HUES6 (cell line): Measurements from ENCODE around the gene NPY4R.
"Not testable (repeated sequence)": the region's sequence is repeated elsewhere in the genome, so short reads cannot be mapped to it uniquely, and the experiment has no call there.

Experiments used
- H3K27ac ChIP-seq: 2 replicates; pipeline ENCODE4 v1.7.0; 2013; ENCODE audit warnings: low read depth, mild to moderate bottlenecking, low read length, inconsistent platforms
- H3K27me3 ChIP-seq: 2 replicates; pipeline ENCODE4 v1.6.1; 2013; ENCODE audit warnings: low read length; ENCODE audit not compliant: control insufficient read depth, insufficient read depth
- H3K36me3 ChIP-seq: 2 replicates; pipeline ENCODE4 v1.6.1; 2013; ENCODE audit warnings: low read length; ENCODE audit not compliant: control insufficient read depth, insufficient read depth
- H3K4me1 ChIP-seq: 2 replicates; pipeline ENCODE4 v1.6.1; 2013; ENCODE audit warnings: low read length; ENCODE audit not compliant: control insufficient read depth, insufficient read depth
- H3K4me3 ChIP-seq: 2 replicates; pipeline ENCODE4 v1.5.1; 2013; ENCODE audit warnings: low read depth, low read length
- H3K9ac ChIP-seq: one replicate; pipeline ENCODE4 v1.6.1; 2013; ENCODE audit warnings: mild to moderate bottlenecking, low read length
- H3K9me3 ChIP-seq: 2 replicates; pipeline ENCODE4 v1.6.1; 2013; ENCODE audit warnings: low read depth, low read length; ENCODE audit not compliant: control insufficient read depth, insufficient read depth

NPY4R gene

DNA sequence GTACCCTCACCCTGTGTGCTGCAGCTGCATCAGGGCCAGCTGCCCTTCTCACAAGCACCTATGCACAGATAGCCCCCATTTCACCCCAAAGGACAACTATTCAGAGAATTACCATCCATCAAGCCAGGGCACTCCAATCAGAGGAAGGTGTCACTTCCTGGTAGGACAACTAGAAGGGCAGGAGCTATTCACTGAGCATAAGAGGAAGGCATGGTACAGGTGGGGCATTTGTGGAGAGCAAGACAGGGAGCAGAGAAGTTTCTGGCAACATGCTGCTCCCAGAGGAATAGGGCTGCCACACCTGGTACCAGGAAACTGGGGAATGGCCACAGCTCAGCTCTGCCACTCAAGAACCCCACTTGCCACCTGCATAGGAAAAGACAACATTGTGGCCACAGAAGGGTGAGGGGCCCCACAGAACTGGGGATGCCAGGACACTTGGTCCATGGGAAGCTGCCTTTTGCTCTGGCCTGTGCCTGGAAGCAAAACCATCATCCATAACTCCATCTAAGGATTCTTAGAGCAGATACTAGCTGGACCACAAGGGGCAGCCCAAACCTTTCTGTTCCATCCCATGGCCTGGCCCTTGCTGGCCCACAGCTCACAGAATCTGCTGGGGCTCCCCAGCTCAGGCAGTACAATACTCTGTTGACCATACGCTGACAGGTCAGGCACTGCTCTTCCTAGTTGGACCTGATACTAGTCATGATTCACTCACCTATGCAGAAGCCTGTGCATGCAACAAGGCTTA is 25.8 kb upstream of the NPY4R start:
- not testable (repeated sequence) for H3K9ac ChIP-seq, H3K9me3 ChIP-seq, H3K27me3 ChIP-seq, H3K4me3 ChIP-seq, H3K4me1 ChIP-seq, H3K27ac ChIP-seq, H3K36me3 ChIP-seq

- H3K27me3 ChIP-seq, H3K4me3 ChIP-seq, H3K9ac ChIP-seq, H3K9me3 ChIP-seq, H3K4me1 ChIP-seq, H3K36me3 ChIP-seq, H3K27ac ChIP-seq: not testable (repeated sequence)
Measured at GRCh38 chr10:46490285-46490684, 24.5 kb upstream of the NPY4R start.

GRCh38 chr10:46486459-46486858 is 20.7 kb upstream of the NPY4R start:
- not testable (repeated sequence) for H3K9me3 ChIP-seq, H3K4me3 ChIP-seq, H3K4me1 ChIP-seq, H3K9ac ChIP-seq, H3K27ac ChIP-seq, H3K27me3 ChIP-seq, H3K36me3 ChIP-seq

GRCh38 chr10:46474746-46475320 is 9.1 kb upstream of the NPY4R start:
- H3K27ac ChIP-seq, H3K9me3 ChIP-seq, H3K9ac ChIP-seq, H3K36me3 ChIP-seq, H3K27me3 ChIP-seq, H3K4me1 ChIP-seq, H3K4me3 ChIP-seq: not testable (repeated sequence)

DNA sequence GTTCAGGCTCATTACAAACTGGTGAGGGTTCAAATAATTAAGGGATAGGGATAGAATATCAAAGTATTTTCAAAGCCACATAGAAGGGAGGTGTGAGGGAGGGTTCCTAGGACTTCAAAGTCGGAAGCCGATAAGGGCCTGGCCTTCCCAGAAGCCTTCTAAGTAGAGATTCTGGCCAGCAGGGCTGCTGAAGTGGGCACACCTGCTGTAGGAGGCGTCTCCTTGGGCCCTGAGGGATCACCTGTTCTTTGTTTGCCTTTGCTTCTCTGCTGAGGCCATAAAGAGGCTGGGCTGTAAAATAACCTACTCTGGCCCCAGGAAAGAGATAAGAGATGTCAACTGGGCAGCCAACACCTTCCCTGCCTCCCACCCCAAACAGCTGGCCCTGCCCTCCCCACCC is 8.0 kb upstream of the NPY4R start:
- H3K9me3 ChIP-seq, H3K27me3 ChIP-seq, H3K4me3 ChIP-seq, H3K36me3 ChIP-seq, H3K9ac ChIP-seq, H3K4me1 ChIP-seq, H3K27ac ChIP-seq: not testable (repeated sequence)

- H3K4me1 ChIP-seq, H3K36me3 ChIP-seq, H3K9me3 ChIP-seq, H3K27ac ChIP-seq, H3K9ac ChIP-seq, H3K4me3 ChIP-seq, H3K27me3 ChIP-seq: not testable (repeated sequence)
Measured at GRCh38 chr10:46470134-46470533, 4.4 kb upstream of the NPY4R start.

DNA sequence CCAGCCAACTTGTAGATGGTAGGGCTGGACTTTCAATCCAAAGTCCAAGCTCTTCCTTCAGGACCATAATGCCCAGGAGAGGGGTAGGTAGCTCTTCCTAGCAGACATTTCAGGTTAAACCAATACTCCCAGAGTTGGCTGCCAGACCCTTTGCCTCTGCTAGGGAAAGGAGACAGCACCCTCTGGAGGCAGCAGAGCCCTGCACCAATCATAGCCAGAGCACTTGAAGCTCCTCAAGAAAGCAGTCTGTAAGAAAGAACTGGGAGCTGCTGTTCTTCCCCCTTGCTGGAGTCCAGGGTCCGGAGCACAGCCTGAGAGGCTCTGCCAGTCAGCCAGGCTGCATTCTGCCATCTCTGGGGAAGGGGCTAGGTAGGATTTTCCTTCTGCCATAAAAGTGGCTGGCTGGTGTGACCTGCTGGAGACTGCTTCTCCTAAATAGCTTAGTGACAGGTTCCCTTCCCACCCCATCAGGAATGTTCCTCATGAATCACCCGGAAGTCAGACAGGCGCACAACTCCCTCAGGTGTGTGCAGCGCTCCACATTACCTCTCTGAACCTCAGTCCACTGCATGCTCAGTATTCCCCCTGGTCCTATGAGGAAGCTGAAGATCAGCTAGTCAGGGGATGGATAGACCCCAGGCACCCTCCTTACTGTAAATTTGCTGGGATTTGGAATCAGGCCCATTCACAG is 2.5 kb upstream of the NPY4R start:
- H3K9ac ChIP-seq, H3K9me3 ChIP-seq, H3K36me3 ChIP-seq, H3K4me3 ChIP-seq, H3K4me1 ChIP-seq, H3K27me3 ChIP-seq, H3K27ac ChIP-seq: not testable (repeated sequence)

DNA sequence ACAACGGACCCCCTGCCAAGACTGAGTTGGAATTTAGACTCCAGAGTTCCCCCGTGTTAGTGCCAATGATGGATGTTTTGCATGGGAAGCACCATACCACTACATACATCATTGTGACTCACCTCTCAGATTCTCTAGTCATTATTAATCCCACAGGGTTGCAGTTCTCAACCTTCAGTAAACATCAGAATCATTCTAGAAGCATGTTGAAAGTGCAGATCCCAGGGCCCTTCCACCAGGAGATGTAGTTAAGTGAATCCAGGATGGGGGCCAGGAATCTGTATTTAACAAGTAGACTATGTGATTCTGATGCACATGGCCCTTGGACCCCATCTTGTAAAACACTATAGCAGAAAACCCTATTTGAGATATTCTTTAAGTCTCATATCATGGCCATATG is 2.1 kb downstream of the NPY4R start:
- H3K9ac ChIP-seq, H3K4me1 ChIP-seq, H3K4me3 ChIP-seq, H3K27ac ChIP-seq, H3K27me3 ChIP-seq, H3K36me3 ChIP-seq, H3K9me3 ChIP-seq: not testable (repeated sequence)

DNA sequence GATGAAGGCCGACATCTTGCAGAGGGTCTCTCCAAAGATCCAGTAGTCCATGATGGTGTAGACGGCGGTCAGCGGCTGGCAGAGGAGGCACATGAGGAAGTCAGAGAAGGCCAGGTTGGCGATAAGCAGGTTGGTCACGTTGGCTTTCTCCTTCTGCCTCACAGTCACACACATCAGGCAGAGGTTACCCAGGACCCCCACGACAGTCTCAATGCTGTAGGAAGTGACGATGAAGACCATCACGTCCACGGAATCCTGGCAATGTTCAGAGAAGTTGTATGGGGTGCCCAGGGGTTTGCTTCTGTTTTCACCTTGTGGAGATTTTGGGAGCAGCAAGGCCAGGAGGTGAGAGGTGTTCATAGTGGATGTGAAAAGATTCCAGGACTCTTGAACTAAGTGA is 3.5 kb downstream of the NPY4R start:
- H3K4me1 ChIP-seq, H3K27ac ChIP-seq, H3K36me3 ChIP-seq, H3K9me3 ChIP-seq, H3K9ac ChIP-seq, H3K27me3 ChIP-seq, H3K4me3 ChIP-seq: not testable (repeated sequence)

- not testable (repeated sequence) for H3K4me3 ChIP-seq, H3K4me1 ChIP-seq, H3K36me3 ChIP-seq, H3K9me3 ChIP-seq, H3K27ac ChIP-seq, H3K27me3 ChIP-seq, H3K9ac ChIP-seq
Measured at GRCh38 chr10:46459579-46459978, 6.2 kb downstream of the NPY4R start.

- not testable (repeated sequence) for H3K36me3 ChIP-seq, H3K4me3 ChIP-seq, H3K9me3 ChIP-seq, H3K4me1 ChIP-seq, H3K27ac ChIP-seq, H3K27me3 ChIP-seq, H3K9ac ChIP-seq
Measured at GRCh38 chr10:46457071-46457470, 8.7 kb downstream of the NPY4R start.
